ENCODE data around the gene DEDD2.

The DEDD2 gene

GRCh38 chr19:42191330-42191729, 26.1 kb downstream of the DEDD2 start:
- no peak overlapping the region for H3K4me3 ChIP-seq

GRCh38 chr19:42189133-42189532, 28.3 kb downstream of the DEDD2 start:
- H3K9ac ChIP-seq (ENCODE audit: insufficient read length) = no peak overlapping the region
- peak overlapping the region; percentile 56; the same call in 1 of the 2 replicates for H3K27ac ChIP-seq
- DNase-seq (ENCODE audit: low read depth, low spot score) = no peak
- no peaks in the 10 kb centered on the region for H3K9me3 ChIP-seq (ENCODE audit: low read depth, low read length)
- no peak for TF ChIP-seq FOXP2 (optimal IDR thresholded peaks at IDR 0.05; ENCODE audit: control extremely low read depth, extremely low read length, insufficient read depth)
- TF ChIP-seq EZH2 (IDR thresholded peaks at IDR 0.05) = no peak
- no peak for TF ChIP-seq POLR2AphosphoS5 (IDR thresholded peaks at IDR 0.05; ENCODE audit: borderline replicate concordance, low read depth, low read length)
- no peaks in the 10 kb centered on the region for H3K36me3 ChIP-seq (ENCODE audit: insufficient read depth, low read length)
- H3K4me3 ChIP-seq = no peak overlapping the region

More at GRCh38 chr19:42191330-42191729, 26.1 kb downstream of the DEDD2 start:
- no peak overlapping the region for H3K9ac ChIP-seq (ENCODE audit: insufficient read length)
- no peak overlapping the region for H3K27ac ChIP-seq
- no peak for TF ChIP-seq EZH2 (IDR thresholded peaks at IDR 0.05)
- no peak for TF ChIP-seq FOXP2 (optimal IDR thresholded peaks at IDR 0.05; ENCODE audit: control extremely low read depth, extremely low read length, insufficient read depth)
- no peak for TF ChIP-seq POLR2AphosphoS5 (IDR thresholded peaks at IDR 0.05; ENCODE audit: borderline replicate concordance, low read depth, low read length)
- no peaks in the 10 kb centered on the region for H3K36me3 ChIP-seq (ENCODE audit: insufficient read depth, low read length)
- H3K9me3 ChIP-seq (ENCODE audit: low read depth, low read length) = no peaks in the 10 kb centered on the region
- no peak for DNase-seq (ENCODE audit: low read depth, low spot score)

- H3K9me3 ChIP-seq (ENCODE audit: low read depth, low read length) = no peaks in the 10 kb centered on the region
- H3K9ac ChIP-seq (ENCODE audit: insufficient read length) = no peak overlapping the region
- DNase-seq (ENCODE audit: low read depth, low spot score) = no peak
- no peaks in the 10 kb centered on the region for H3K36me3 ChIP-seq (ENCODE audit: insufficient read depth, low read length)
- H3K4me3 ChIP-seq = no peak overlapping the region
- peak overlapping the region; percentile 56; the same call in 1 of the 2 replicates for H3K27ac ChIP-seq
- TF ChIP-seq EZH2 (IDR thresholded peaks at IDR 0.05) (no peak), FOXP2 (optimal IDR thresholded peaks at IDR 0.05; ENCODE audit: control extremely low read depth, extremely low read length, insufficient read depth) (no peak), POLR2AphosphoS5 (IDR thresholded peaks at IDR 0.05; ENCODE audit: borderline replicate concordance, low read depth, low read length) (no peak)
Observed at GRCh38 chr19:42188665-42189064, 28.8 kb downstream of the DEDD2 start.

GRCh38 chr19:42185277-42185676, 32.2 kb downstream of the DEDD2 start:
- H3K36me3 ChIP-seq (ENCODE audit: insufficient read depth, low read length) = no peaks in the 10 kb centered on the region
- TF ChIP-seq FOXP2 (optimal IDR thresholded peaks at IDR 0.05; ENCODE audit: control extremely low read depth, extremely low read length, insufficient read depth) = no peak
- no peak for TF ChIP-seq EZH2 (IDR thresholded peaks at IDR 0.05)
- TF ChIP-seq POLR2AphosphoS5 (IDR thresholded peaks at IDR 0.05; ENCODE audit: borderline replicate concordance, low read depth, low read length) = no peak
- H3K4me3 ChIP-seq = no peak overlapping the region
- no peak overlapping the region for H3K27ac ChIP-seq
- DNase-seq (ENCODE audit: low read depth, low spot score) = no peak
- H3K9me3 ChIP-seq (ENCODE audit: low read depth, low read length) = no peaks in the 10 kb centered on the region
- no peak overlapping the region for H3K9ac ChIP-seq (ENCODE audit: insufficient read length)

- Histone ChIP-seq H3K9ac (ENCODE audit: insufficient read length) (no peak overlapping the region), H3K4me3 (no peak overlapping the region), H3K36me3 (ENCODE audit: insufficient read depth, low read length) (no peaks in the 10 kb centered on the region), H3K27ac (no peak overlapping the region), H3K9me3 (ENCODE audit: low read depth, low read length) (no peaks in the 10 kb centered on the region)
- no peak for DNase-seq (ENCODE audit: low read depth, low spot score)
- TF ChIP-seq FOXP2 (optimal IDR thresholded peaks at IDR 0.05; ENCODE audit: control extremely low read depth, extremely low read length, insufficient read depth) (no peak), EZH2 (IDR thresholded peaks at IDR 0.05) (no peak), POLR2AphosphoS5 (IDR thresholded peaks at IDR 0.05; ENCODE audit: borderline replicate concordance, low read depth, low read length) (no peak)
Observed at GRCh38 chr19:42184401-42184861, 33.0 kb downstream of the DEDD2 start.

- H3K27ac ChIP-seq = no peak overlapping the region
- no peak overlapping the region for H3K4me3 ChIP-seq
- H3K36me3 ChIP-seq (ENCODE audit: insufficient read depth, low read length) = no peaks in the 10 kb centered on the region
- TF ChIP-seq FOXP2 (optimal IDR thresholded peaks at IDR 0.05; ENCODE audit: control extremely low read depth, extremely low read length, insufficient read depth) (no peak), POLR2AphosphoS5 (IDR thresholded peaks at IDR 0.05; ENCODE audit: borderline replicate concordance, low read depth, low read length) (no peak), EZH2 (IDR thresholded peaks at IDR 0.05) (no peak)
- H3K9me3 ChIP-seq (ENCODE audit: low read depth, low read length) = no peaks in the 10 kb centered on the region
- no peak for DNase-seq (ENCODE audit: low read depth, low spot score)
- H3K9ac ChIP-seq (ENCODE audit: insufficient read length) = no peak overlapping the region
Observed at GRCh38 chr19:42178791-42179674, 38.4 kb downstream of the DEDD2 start.

- no peaks in the 10 kb centered on the region for H3K36me3 ChIP-seq (ENCODE audit: insufficient read depth, low read length)
- DNase-seq (ENCODE audit: low read depth, low spot score) = no peak
- H3K9me3 ChIP-seq (ENCODE audit: low read depth, low read length) = no peaks in the 10 kb centered on the region
- TF ChIP-seq EZH2 (IDR thresholded peaks at IDR 0.05) = no peak
- TF ChIP-seq FOXP2 (optimal IDR thresholded peaks at IDR 0.05; ENCODE audit: control extremely low read depth, extremely low read length, insufficient read depth) = no peak
- no peak for TF ChIP-seq POLR2AphosphoS5 (IDR thresholded peaks at IDR 0.05; ENCODE audit: borderline replicate concordance, low read depth, low read length)
- no peak overlapping the region for H3K27ac ChIP-seq
- H3K9ac ChIP-seq (ENCODE audit: insufficient read length) = no peak overlapping the region
- no peak overlapping the region for H3K4me3 ChIP-seq
Observed at GRCh38 chr19:42177686-42178019, 39.8 kb downstream of the DEDD2 start.

GRCh38 chr19:42176990-42177685, 40.3 kb downstream of the DEDD2 start:
- no peaks in the 10 kb centered on the region for H3K36me3 ChIP-seq (ENCODE audit: insufficient read depth, low read length)
- H3K9me3 ChIP-seq (ENCODE audit: low read depth, low read length) = no peaks in the 10 kb centered on the region
- H3K27ac ChIP-seq = no peak overlapping the region
- TF ChIP-seq EZH2 (IDR thresholded peaks at IDR 0.05) (no peak), FOXP2 (optimal IDR thresholded peaks at IDR 0.05; ENCODE audit: control extremely low read depth, extremely low read length, insufficient read depth) (no peak), POLR2AphosphoS5 (IDR thresholded peaks at IDR 0.05; ENCODE audit: borderline replicate concordance, low read depth, low read length) (no peak)
- no peak for DNase-seq (ENCODE audit: low read depth, low spot score)
- no peak overlapping the region for H3K9ac ChIP-seq (ENCODE audit: insufficient read length)
- H3K4me3 ChIP-seq = peak overlapping the region; percentile 64

Data from SK-N-MC (cell line).